Activated CD4-positive, alpha-beta T cell treated with anti-CD3 and anti-CD28 coated beads for 36 hours (primary cell): ENCODE data around the gene ACP5. TPM values are rescaled to one million over a fixed set of nuclear protein-coding genes. Genes with fewer than 3 reads are reported as not detected.

Source experiments
- total RNA-seq, 2 experiments: library from RNA; stranded (reverse); gene quantifications; one replicate each; pipeline ENCODE4 v1.2.3, GENCODE V29; 2021

The ACP5 gene
- total RNA-seq, 2 experiments from 2014 or later = 10.3 to 12.4 TPM

Other genes with a start within 250 kb of the ACP5 start
- gene RAB3D, start 238.0 kb downstream of the ACP5 start, total RNA-seq = 1 to 10 TPM; 7.5 to 8.9 TPM
- 10 to 100 TPM; 28.0 to 32.6 TPM for gene TMEM205, start 231.4 kb downstream of the ACP5 start, total RNA-seq
- gene CCDC159, start 231.1 kb downstream of the ACP5 start, total RNA-seq = 10 to 100 TPM; 15.3 to 18.0 TPM
- gene PLPPR2, start 222.2 kb downstream of the ACP5 start, total RNA-seq = 1 to 10 TPM; 2.1 to 2.2 TPM
- gene SWSAP1, start 203.0 kb downstream of the ACP5 start, total RNA-seq = 1 to 10 TPM; 1.5 to 1.7 TPM
- gene EPOR, start 193.3 kb downstream of the ACP5 start, total RNA-seq = 1 to 10 TPM; 8.0 to 8.4 TPM
- not detected for gene RGL3, start 158.3 kb downstream of the ACP5 start, total RNA-seq
- gene ODAD3, start 142.5 kb downstream of the ACP5 start, total RNA-seq = under 1 TPM; 0.16 to 0.25 TPM
- gene PRKCSH, start 142.0 kb downstream of the ACP5 start, total RNA-seq = 100 to 1,000 TPM; 225 to 269 TPM
- under 1 TPM in 1 of 2 experiments, not detected in 1; 0.09 TPM for gene ELAVL3, start 96.6 kb downstream of the ACP5 start, total RNA-seq
- gene ZNF653, start 71.8 kb downstream of the ACP5 start, total RNA-seq = 10 to 100 TPM; 13.1 to 16.6 TPM
- 10 to 100 TPM; 37.2 to 44.6 TPM for gene ECSIT, start 48.5 kb downstream of the ACP5 start, total RNA-seq
- gene CNN1, start 38.8 kb downstream of the ACP5 start, total RNA-seq = not detected
- gene ELOF1, start 18.4 kb downstream of the ACP5 start, total RNA-seq = 10 to 100 TPM; 48.0 to 53.7 TPM
- 1 to 10 TPM; 6.4 to 6.7 TPM for gene ZNF627, start 19.8 kb upstream of the ACP5 start, total RNA-seq
- gene ZNF823, start 161.3 kb upstream of the ACP5 start, total RNA-seq = 1 to 10 TPM; 2.9 to 3.0 TPM
- gene ZNF441, start 189.4 kb upstream of the ACP5 start, total RNA-seq = 1 to 10 TPM; 4.3 to 5.0 TPM
- 1 to 10 TPM in 1 of 2 experiments, under 1 TPM in 1; 0.60 to 1.2 TPM for gene ZNF491, start 220.9 kb upstream of the ACP5 start, total RNA-seq
- 1 to 10 TPM; 7.0 to 7.7 TPM for gene ZNF440, start 236.6 kb upstream of the ACP5 start, total RNA-seq